Endothelial cell of umbilical vein (primary cell): ENCODE data around the gene GYPC. TPM values are rescaled to one million over a fixed set of nuclear protein-coding genes. Genes with fewer than 3 reads are reported as not detected.

ENCODE experiments used
- BruUV-seq: library from RNA; stranded (reverse); fragments of 400-500 nt; replicated peaks from 2 replicates; lab custom pipeline; 2021; lab: Mats Ljungman, UMichigan
- CTCF ChIA-PET: fragments of 300-600, 350-600 bp; sonication (Branson Sonifier 250); formaldehyde crosslinking; loops from one replicate; lab custom pipeline; 2021; ENCODE audit warnings: antibody characterized with exemption, inconsistent platforms; lab: Charles Lee
- POLR2A ChIA-PET: fragments of 300-600, 350-600 bp; sonication (Branson Sonifier 250); formaldehyde crosslinking; loops from one replicate; lab custom pipeline; 2021; ENCODE audit warnings: antibody characterized with exemption, inconsistent platforms; lab: Charles Lee
- DNase-seq: peaks from one replicate; pipeline ENCODE4 v3.0.0-alpha.2; 2011; ENCODE audit warnings: low read depth, low spot score
- FAIRE-seq: peaks from 2 replicates; lab custom pipeline; 2011; peaks lifted over from hg19 to GRCh38; lab: Jason Lieb, UNC
- H2AFZ ChIP-seq: 2 replicates; pipeline ENCODE4 v1.6.0; 2012; ENCODE audit warnings: low read depth, low read length, control low read depth, inconsistent platforms
- H3K27ac ChIP-seq: 2 replicates; pipeline ENCODE4 v1.5.1; 2011; ENCODE audit warnings: low read depth, mild to moderate bottlenecking, control low read depth, low read length, moderate library complexity; ENCODE audit not compliant: insufficient read depth
- H3K27me3 ChIP-seq, 2 experiments: 2 replicates each; pipeline versions ENCODE4 v1.6.0 to v1.6.1; 2011; ENCODE audit warnings: low read length in 2 of 2, mixed read lengths in 1 of 2; ENCODE audit not compliant: control insufficient read depth in 2 of 2, insufficient read depth in 2 of 2
- H3K36me3 ChIP-seq, 2 experiments: 2 replicates in 1 of 2; 3 replicates in 1 of 2; pipeline ENCODE4 v1.5.1; 2011; ENCODE audit warnings: low read length in 2 of 2, mild to moderate bottlenecking in 1 of 2, moderate library complexity in 1 of 2; ENCODE audit not compliant: control insufficient read depth in 2 of 2, insufficient read depth in 2 of 2; ENCODE audit errors: extremely low read depth in 1 of 2
- H3K4me1 ChIP-seq: 3 replicates; pipeline ENCODE4 v1.5.1; 2011; ENCODE audit warnings: mild to moderate bottlenecking, low read length; ENCODE audit not compliant: control insufficient read depth, insufficient read depth; ENCODE audit errors: extremely low read depth
- H3K4me2 ChIP-seq: 2 replicates; pipeline ENCODE4 v1.6.1; 2011; ENCODE audit warnings: low read length, control low read depth, mixed read lengths; ENCODE audit not compliant: insufficient read depth
- H3K4me3 ChIP-seq, 3 experiments: fragments of 200-600 bp in 1 of 3; sonication (generic), shearing (Covaris generic) in 1 of 3; replicated peaks in 1 of 3; 2 replicates each; pipeline ENCODE4 v1.5.1; 2011 to 2016; ENCODE audit warnings: control low read depth in 3 of 3, low read length in 3 of 3, mild to moderate bottlenecking in 2 of 3, inconsistent platforms in 1 of 3, low read depth in 1 of 3, moderate library complexity in 1 of 3; ENCODE audit not compliant: insufficient read depth in 1 of 3
- H3K79me2 ChIP-seq: 2 replicates; pipeline ENCODE4 v1.6.0; 2012; ENCODE audit warnings: low read length, inconsistent platforms; ENCODE audit not compliant: control insufficient read depth, insufficient read depth
- H3K9ac ChIP-seq: replicated peaks from 2 replicates; pipeline ENCODE3; 2011; ENCODE audit warnings: low read length, control low read depth; ENCODE audit not compliant: insufficient read depth; ENCODE audit errors: extremely low read depth
- H3K9me1 ChIP-seq: replicated peaks from 3 replicates; pipeline ENCODE4 v1.6.0; 2011; ENCODE audit warnings: mild to moderate bottlenecking, low read length; ENCODE audit not compliant: control insufficient read depth, insufficient read depth; ENCODE audit errors: extremely low read depth
- H3K9me3 ChIP-seq: replicated peaks from 2 replicates; pipeline ENCODE4 v1.5.1; 2012; ENCODE audit warnings: low read length, inconsistent platforms; ENCODE audit not compliant: control insufficient read depth, insufficient read depth
- H4K20me1 ChIP-seq: replicated peaks from 2 replicates; pipeline ENCODE3; 2011; ENCODE audit warnings: mild to moderate bottlenecking, low read length; ENCODE audit not compliant: control insufficient read depth, insufficient read depth; ENCODE audit errors: extremely low read depth
- CTCF ChIP-seq, 2 donors: IDR thresholded peaks; 1 replicate in 1 of 2; 2 replicates in 1 of 2; pipeline ENCODE4 v1.5.1; 2011; ENCODE audit warnings: low read length in 2 of 2, mild to moderate bottlenecking in 2 of 2, moderate library complexity in 2 of 2, control low read depth in 1 of 2, inconsistent platforms in 1 of 2, low read depth in 1 of 2; ENCODE audit not compliant: insufficient read depth in 1 of 2; ENCODE audit errors: extremely low read depth in 1 of 2
- EZH2 ChIP-seq: IDR thresholded peaks from 2 replicates; pipeline ENCODE4 v1.6.1; 2012; ENCODE audit warnings: borderline replicate concordance, low read depth, mild to moderate bottlenecking, moderate library complexity, low read length, inconsistent platforms; ENCODE audit not compliant: severe bottlenecking
- FOS ChIP-seq: IDR thresholded peaks from 2 replicates; pipeline ENCODE4 v1.6.1; 2011; ENCODE audit warnings: mild to moderate bottlenecking, low read length, moderate library complexity, borderline replicate concordance; ENCODE audit not compliant: insufficient read depth
- GATA2 ChIP-seq: IDR thresholded peaks from 2 replicates; pipeline ENCODE4 v1.7.0; 2011; ENCODE audit warnings: low read depth, mild to moderate bottlenecking, moderate library complexity, mixed read lengths, low read length; ENCODE audit not compliant: insufficient read length, insufficient read depth
- JUN ChIP-seq: IDR thresholded peaks from 2 replicates; pipeline ENCODE4 v1.6.1; 2011; ENCODE audit warnings: borderline replicate concordance, low read depth; ENCODE audit not compliant: insufficient read length, insufficient read depth
- MAX ChIP-seq: IDR thresholded peaks from 2 replicates; pipeline ENCODE4 v1.6.1; 2011; ENCODE audit not compliant: insufficient read depth, insufficient read length
- MYC ChIP-seq: IDR thresholded peaks from one replicate; pipeline ENCODE4 v1.6.1; 2011; ENCODE audit warnings: mild to moderate bottlenecking, low read depth, low read length
- POLR2A ChIP-seq: IDR thresholded peaks from 2 replicates; pipeline ENCODE4 v1.6.1; 2012; ENCODE audit warnings: low read depth, mild to moderate bottlenecking, control low read depth, low read length
- POLR2AphosphoS5 ChIP-seq: IDR thresholded peaks from 2 replicates; pipeline ENCODE4 v1.6.1; 2012; ENCODE audit warnings: low read depth, mild to moderate bottlenecking, control low read depth, low read length, moderate library complexity; ENCODE audit not compliant: insufficient read depth
- dilution Hi-C: fragments of 300-500 bp; cut with MboI; formaldehyde crosslinking; loops from one replicate; pipeline ENCODE4 v1.15.0; 2019; ENCODE audit warnings: low sequenced_read_pairs; ENCODE audit not compliant: extremely low pct_ligation_motif_present
- intact Hi-C: fragments of 100-400 bp; cut with micrococcal nuclease; formaldehyde crosslinking; loops from one replicate; pipeline ENCODE4 v1.10.0; 2022
- polyA plus RNA-seq, 4 experiments: library from polyadenylated mRNA; depleted of rRNA in 3 of 4; stranded (reverse) in 3 of 4; unstranded in 1 of 4; fragments of >200 nt; gene quantifications; 2 replicates each; pipeline versions ENCODE4 v1.2.1 to v1.2.3, GENCODE V29; 2011 to 2012; ENCODE audit warnings: missing spikeins in 1 of 4
- total RNA-seq: library from RNA; stranded (reverse); gene quantifications from 2 replicates; pipeline ENCODE4 v1.2.3, GENCODE V29; 2021

Gene GYPC
- total and polyA plus RNA-seq, 2 donors (not counting 3 experiments of a cell fraction or from before 2014, with no cell fraction given): 3.5 to 13.3 TPM

GRCh38 chr2:126650994-126651393 lies 5.0 kb upstream of the GYPC start:
- FAIRE-seq: no peak
- Histone ChIP-seq H3K9me1 (no peaks in the 10 kb centered on the region), H3K27me3 (no peaks in the 10 kb centered on the region), H3K79me2 (no peaks in the 10 kb centered on the region), H3K4me3 (no peak overlapping the region), H3K4me2 (no peak overlapping the region), H3K9ac (no peak overlapping the region), H3K27ac (no peak overlapping the region), H2AFZ (no peak overlapping the region), H4K20me1 (no peaks in the 10 kb centered on the region), H3K4me1 (no peaks in the 10 kb centered on the region), H3K9me3 (no peaks in the 10 kb centered on the region), H3K36me3 (no peaks in the 10 kb centered on the region)
- ChIA-PET POLR2A (no interaction called here), CTCF (no interaction called here)
- dilution Hi-C loops: no loop called here
- no TSS peak for BruUV-seq
- TF ChIP-seq POLR2AphosphoS5 (no peak), GATA2 (no peak), FOS (no peak)
- DNase-seq: no peak
- intact Hi-C loops: no loop called here

DNA sequence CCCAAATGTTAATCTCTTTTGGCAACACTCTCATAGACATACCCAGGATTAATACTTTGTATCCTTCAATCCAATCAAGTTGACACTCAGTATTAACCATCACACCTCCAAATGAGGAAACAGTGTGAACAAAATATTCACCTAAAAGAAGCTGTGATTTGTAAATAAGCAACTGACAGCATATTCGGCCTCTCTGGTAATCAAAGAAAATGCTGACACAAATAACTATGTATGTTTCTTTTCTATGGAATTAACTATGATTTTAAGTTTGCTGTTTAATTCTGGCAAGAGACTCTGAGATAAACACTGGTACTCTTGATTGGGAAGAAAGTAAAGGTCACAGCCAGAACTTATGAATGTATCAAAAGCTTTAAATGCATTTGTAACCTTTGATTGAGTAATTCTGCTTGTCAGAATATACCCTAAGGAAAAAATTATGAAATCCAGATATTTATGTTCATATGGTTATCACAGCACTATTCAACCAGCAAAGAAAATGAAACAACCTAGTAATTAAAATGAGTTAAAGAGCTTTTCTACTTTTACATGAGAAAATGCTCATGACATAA lies 3.6 kb upstream of the GYPC start:
- dilution Hi-C loops: no loop called here
- Histone ChIP-seq H3K36me3 (no peaks in the 10 kb centered on the region), H3K9ac (no peak overlapping the region), H3K79me2 (no peaks in the 10 kb centered on the region), H2AFZ (no peak overlapping the region), H3K27me3 (no peaks in the 10 kb centered on the region), H3K27ac (no peak overlapping the region), H3K4me1 (peaks cover 9% of the 10 kb centered on the region), H3K9me3 (no peaks in the 10 kb centered on the region), H3K4me3 (no peak overlapping the region), H4K20me1 (no peaks in the 10 kb centered on the region), H3K9me1 (no peaks in the 10 kb centered on the region), H3K4me2 (no peak overlapping the region)
- FAIRE-seq (no peak), DNase-seq (no peak)
- TF ChIP-seq POLR2A: no peak
- no peak for TF ChIP-seq CTCF (IDR thresholded peaks at IDR 0.05; ENCODE audit: extremely low read depth in 1 of 2, insufficient read depth in 1 of 2, low read depth in 1 of 2, low read length in 2 of 2)
- TF ChIP-seq POLR2AphosphoS5: no peak
- TF ChIP-seq GATA2: no peak
- TF ChIP-seq EZH2: no peak
- TF ChIP-seq JUN: no peak
- TF ChIP-seq FOS: no peak
- no peak for TF ChIP-seq MAX
- TF ChIP-seq MYC: no peak
- CTCF ChIA-PET: no interaction called here
- POLR2A ChIA-PET: no interaction called here
- intact Hi-C loops: no loop called here
- no TSS peak for BruUV-seq
